22Rv1 (cell line): ENCODE results near the gene FOXP1.

Source experiments
- ZFX ChIP-seq: fragments of 450-650 bp; IDR thresholded peaks from 2 replicates; pipeline ENCODE4 v1.6.1; 2017; ENCODE audit warnings: antibody characterized with exemption, borderline replicate concordance
- TF ChIP-seq, protein P1 (sequence below): fragments of 450-650 bp; IDR thresholded peaks from 2 replicates; pipeline ENCODE4 v1.5.1; 2017; ENCODE audit warnings: mild to moderate bottlenecking

DNA sequence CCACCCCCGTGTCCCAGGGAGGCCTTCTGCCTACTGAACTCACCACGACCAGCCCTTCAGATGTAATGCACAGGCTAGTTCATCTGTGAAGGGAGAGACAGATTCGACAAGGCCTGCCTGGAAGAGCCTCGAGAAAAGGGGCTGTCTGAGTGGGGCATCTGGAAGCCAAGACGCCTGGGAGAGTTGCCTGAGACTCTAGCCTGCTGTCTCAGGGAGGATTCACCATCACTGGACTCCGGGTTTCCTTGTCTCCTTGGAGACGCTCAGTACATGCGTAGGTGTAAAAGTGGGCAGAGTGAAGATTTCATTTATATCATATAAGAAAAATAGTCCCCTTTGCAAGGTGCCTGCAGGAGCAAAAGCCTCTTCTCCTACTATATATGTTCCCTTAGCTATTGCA, 468.9 kb downstream of the FOXP1 start:
- TF ChIP-seq, protein P1, sequence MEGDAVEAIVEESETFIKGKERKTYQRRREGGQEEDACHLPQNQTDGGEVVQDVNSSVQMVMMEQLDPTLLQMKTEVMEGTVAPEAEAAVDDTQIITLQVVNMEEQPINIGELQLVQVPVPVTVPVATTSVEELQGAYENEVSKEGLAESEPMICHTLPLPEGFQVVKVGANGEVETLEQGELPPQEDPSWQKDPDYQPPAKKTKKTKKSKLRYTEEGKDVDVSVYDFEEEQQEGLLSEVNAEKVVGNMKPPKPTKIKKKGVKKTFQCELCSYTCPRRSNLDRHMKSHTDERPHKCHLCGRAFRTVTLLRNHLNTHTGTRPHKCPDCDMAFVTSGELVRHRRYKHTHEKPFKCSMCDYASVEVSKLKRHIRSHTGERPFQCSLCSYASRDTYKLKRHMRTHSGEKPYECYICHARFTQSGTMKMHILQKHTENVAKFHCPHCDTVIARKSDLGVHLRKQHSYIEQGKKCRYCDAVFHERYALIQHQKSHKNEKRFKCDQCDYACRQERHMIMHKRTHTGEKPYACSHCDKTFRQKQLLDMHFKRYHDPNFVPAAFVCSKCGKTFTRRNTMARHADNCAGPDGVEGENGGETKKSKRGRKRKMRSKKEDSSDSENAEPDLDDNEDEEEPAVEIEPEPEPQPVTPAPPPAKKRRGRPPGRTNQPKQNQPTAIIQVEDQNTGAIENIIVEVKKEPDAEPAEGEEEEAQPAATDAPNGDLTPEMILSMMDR = no peak
- TF ChIP-seq ZFX = no peak
